Activated effector memory CD4-positive, alpha-beta T cell treated with Interleukin-2 at 50 U/mL for 16 hours (primary cell): ENCODE results near the gene IFNL3.
"Not testable (repeated sequence)": the region's sequence is repeated elsewhere in the genome, so short reads cannot be mapped to it uniquely, and the experiment has no call there.

Source experiments
- DNase-seq: peaks from one replicate; pipeline ENCODE4 v3.0.0-alpha.2; 2020

Gene IFNL3

DNA sequence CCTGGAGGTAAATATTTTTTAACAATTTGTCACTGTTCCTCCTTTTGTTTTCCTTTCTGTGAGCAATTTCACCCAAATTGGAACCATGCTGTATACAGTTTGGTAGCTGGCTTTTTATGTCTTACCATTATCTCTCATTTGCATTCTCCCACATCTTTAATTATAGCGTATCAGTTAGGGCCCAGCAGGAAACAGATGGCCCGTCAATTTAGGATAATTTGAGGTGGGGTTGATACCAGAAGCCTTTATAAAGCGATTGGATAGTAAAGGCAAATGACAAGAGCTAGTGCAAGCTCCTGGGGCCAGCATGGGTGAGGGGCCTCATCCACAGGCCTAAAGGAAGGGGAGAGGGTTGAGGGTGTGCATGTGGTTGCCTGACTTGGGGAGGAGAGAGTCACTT is 7.7 kb upstream of the IFNL3 start:
- DNase-seq, result no peak

DNA sequence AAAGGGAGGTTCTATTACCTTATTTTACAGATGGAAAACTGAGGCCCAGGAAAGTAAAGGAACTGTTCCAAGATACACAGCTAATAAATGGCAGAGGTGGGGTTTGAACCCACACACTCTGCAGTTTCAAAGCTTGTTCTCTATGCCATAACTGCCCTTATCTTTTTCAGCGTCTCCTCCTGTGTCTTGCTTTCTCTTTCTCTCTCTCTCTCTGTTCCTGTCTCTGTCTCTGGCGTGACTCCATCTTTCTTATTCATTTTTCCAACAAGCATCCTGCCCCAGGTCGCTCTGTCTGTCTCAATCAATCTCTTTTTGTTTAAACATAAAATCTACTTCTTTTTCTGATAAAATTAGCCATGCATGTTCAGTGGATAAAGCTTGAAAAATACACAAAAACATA is 7.0 kb upstream of the IFNL3 start:
- no peak for DNase-seq

DNA sequence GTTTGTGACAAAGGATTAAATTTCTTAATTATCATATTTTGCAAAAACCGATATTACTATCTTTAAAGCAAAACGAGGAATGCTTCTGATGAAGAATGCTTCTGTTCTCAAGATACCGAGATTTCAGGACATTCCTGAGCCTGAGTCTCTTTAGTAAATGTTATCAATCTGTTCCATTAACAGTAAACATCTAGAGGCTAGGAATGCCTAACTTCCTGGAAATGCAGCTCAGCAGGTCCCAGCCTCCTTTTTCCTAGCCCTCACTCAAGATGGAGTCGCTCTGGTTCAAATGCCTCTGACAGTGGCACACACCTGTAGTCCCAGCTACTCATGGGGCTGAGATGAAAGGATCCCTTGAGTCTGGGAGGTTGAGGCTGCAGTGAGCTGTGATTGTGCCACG is 6.3 kb upstream of the IFNL3 start:
- DNase-seq, result no peak

GRCh38 chr19:39248806-39249205 is 4.0 kb upstream of the IFNL3 start, which contains the start of gene IFNL4:
IFNL4 (minus strand) TSS chr19:39248856.
- DNase-seq, result no peak

DNA sequence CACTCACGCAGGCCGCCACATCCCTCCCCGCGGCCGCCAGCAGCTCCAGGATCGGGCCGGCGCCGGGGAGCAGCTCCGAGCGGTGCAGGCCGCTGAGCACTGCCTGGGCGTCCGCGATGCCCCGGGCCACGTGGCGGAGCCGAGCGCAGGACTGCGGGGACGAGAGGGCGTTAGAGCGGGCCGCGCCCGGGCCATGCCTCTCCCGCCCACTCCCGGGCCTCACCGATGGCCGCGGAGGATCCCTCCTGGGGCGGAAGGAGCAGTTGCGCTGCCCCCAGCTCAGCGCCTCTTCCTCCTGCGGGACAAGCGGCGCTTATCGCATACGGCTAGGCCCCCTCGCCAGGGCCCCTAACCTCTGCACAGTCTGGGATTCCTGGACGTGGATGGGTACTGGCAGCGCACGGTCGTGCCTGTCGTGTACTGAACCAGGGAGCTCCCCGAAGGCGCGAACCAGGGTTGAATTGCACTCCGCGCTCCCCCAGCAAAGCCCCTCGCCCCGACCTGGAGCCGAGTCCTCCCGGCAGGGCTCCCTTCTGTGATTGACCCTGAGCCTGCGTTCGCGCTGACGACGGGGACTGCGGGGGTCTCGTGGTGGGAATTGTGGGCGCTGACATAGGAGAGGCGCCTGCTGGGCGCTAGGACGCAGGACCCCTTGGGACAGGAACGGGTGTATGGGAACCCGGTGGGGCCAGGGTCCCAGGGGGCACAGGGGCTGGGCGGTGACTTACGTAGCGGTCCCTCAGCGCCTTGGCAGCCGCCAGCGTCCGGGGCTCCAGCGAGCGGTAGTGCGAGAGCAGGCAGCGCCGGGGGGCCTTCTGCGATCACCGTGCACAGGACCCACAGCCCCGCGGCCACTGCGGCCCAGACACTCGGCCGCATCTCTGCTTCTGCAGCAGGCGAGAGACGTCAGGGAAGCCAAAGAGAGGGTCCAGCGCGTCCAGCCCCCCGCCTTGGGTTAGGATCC is 3.2 kb upstream of the IFNL3 start:
- DNase-seq, result no peak

DNA sequence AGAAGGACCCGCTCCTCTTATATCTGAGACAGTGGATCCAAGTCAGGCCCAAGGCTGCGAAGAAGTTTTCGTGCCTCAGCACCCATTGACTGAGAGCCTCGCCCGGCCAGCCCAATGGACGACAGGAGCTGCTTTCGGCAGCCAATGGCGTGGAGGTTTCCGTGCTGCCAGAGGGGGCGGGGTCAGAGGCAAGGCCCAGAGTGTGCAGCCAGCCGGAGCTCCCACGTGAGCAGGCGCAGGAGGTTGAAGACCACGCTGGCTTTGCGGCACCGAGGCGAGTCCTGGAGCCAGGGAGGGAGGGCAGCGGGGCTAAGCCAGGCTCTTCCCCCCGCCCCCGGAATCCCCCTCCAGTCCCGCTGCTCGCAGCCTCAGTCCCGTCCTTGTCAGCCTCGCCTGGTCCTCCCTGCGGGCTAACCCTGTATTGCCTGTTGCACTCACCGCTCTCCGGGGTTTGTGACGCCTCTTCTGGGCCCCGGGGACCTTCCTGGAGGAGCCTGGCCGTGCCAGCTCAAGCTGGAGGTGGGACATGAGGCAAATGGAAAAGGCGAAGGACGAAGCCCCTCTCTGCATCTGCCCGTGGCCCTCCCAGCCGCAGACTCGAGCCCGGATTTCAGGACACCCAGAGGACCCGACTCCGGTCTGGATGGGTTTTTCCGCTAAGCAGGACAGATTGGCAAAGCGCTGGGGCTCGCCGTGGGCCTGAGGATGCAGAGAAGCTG is 2.3 kb upstream of the IFNL3 start:
- no peak for DNase-seq

- DNase-seq, result not testable (repeated sequence)
These were observed 360 bp upstream of the IFNL3 start for GRCh38 chr19:39245166-39245565.

- not testable (repeated sequence) for DNase-seq
These were observed 1.1 kb downstream of the IFNL3 start for GRCh38 chr19:39243741-39244140.

- no peak for DNase-seq
These were observed 4.4 kb downstream of the IFNL3 start for GRCh38 chr19:39240421-39240820.

DNA sequence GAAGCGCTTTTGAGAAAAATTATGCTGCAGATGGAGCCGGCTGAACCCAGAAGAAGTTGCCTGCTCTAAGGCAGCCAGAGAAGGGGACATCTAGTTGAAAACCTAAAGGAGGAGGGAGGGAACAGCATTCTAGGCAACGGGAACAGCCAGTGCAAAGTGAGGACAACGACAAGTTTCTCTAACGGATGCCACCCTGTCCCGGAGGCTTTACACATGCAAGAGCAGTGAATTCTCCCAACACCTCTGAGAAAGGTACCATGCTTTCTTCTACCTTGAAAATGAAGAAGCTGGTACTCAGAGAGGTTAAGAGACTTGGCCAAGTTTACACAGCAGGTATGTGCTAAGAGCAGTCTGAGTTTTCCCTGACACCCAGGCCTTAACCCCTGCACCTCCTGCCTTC is 5.9 kb downstream of the IFNL3 start:
- no peak for DNase-seq

- DNase-seq, result no peak
These were observed 6.6 kb downstream of the IFNL3 start for GRCh38 chr19:39238209-39238608.

- DNase-seq, result no peak
These were observed 7.3 kb downstream of the IFNL3 start for GRCh38 chr19:39237200-39238184.

DNA sequence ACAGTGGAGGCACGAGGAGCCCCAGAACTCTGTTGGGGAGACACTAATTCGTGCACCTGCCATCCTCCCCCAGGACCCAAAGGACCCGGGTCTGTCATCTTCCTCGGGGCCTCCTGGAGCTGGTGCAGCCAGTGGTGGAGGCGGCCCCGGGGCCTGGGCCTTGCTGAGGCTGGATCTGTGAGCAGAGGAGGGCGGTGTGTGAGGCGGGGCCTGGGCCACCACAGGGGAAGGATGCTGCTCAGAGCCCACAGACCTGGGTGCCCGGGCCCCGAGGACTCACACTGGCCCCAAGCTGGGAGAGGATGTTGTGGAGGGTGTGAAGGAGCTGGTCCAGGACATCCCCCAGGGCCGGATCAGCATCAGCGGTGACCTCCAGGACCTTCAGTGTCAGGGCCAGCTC is 8.3 kb downstream of the IFNL3 start:
- no peak for DNase-seq

GRCh38 chr19:39232708-39233107 is 12.1 kb downstream of the IFNL3 start:
- DNase-seq, result no peak

- DNase-seq, result no peak
These were observed 14.6 kb downstream of the IFNL3 start for GRCh38 chr19:39230096-39230764.

- no peak for DNase-seq
These were observed 19.9 kb downstream of the IFNL3 start for GRCh38 chr19:39224910-39225309.

GRCh38 chr19:39223703-39224279 is 21.0 kb downstream of the IFNL3 start:
- DNase-seq, result no peak

- DNase-seq, result not testable (repeated sequence)
These were observed 25.7 kb downstream of the IFNL3 start for GRCh38 chr19:39219108-39219507.

- DNase-seq, result no peak
These were observed 26.4 kb downstream of the IFNL3 start for GRCh38 chr19:39218230-39219007.

DNA sequence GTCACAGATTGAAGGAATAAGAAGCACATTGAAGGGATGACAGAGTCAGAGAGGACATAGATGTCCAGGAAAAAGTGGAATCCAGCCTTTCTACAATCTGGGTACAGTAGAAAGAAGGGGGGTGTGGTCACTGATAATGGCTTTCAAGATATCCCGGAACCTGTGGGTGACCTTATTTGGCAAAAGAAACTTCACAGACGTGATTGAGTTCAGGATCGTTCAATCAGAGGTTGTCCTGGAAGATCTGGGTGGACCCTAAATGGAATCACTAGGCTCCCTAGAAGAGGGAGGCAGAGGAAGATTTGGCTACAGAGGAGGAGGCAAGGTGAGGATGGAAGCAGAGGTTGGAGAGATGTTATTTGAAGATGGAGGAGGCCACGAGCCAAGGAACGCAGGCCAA is 27.7 kb downstream of the IFNL3 start:
- DNase-seq, result no peak

- not testable (repeated sequence) for DNase-seq
These were observed 29.5 kb downstream of the IFNL3 start for GRCh38 chr19:39215323-39215722.
